NCI-H526 (cell line): ENCODE results near the gene MACROD2.
A peak's percentile ranks its signal among the peaks of the same experiment; 100 is the strongest.

ENCODE experiments used
- DNase-seq, 2 experiments: peaks; one replicate each; lab custom pipeline; 2025; lab: John Stamatoyannopoulos, UW

MACROD2 gene

DNA sequence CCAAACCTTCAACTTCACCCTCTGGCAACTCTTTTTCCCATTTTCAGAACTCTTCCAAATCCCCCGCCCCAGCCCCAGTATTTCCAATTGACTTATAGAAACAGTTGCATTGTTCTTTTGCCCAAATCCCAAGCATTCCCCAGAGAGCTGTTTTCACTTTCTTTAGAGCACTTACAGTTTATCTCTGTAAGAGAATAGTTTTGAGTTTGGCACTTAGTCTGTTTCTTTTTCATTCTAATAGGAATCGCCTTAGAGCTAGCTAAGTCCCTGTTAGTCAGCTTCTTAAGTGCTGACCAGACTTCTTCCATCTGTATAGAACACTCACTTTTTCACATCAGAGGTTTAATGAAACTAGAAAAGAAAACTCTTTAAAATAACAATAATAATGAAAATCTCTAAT, 716.3 kb downstream of the MACROD2 start:
- no peak for DNase-seq

DNA sequence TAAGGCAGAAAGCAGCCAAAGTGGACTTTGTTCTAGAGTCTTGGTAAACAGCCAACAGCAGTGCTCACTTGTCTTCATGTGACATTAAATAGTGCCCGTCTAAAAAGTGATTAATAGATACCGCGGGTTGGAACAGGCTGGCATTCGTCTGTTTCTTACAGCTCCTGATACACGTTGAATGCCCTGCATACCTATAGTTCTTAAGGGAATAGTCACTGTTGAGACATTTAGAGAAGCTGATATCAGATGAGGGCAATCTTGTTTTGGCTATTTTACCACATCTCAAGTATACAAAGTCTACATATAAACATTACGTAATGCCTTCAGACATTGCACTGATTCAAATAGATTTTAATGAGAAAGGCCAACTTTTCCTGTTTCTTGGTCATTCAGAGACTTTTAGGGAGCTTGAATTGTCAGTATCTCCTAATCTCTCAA, 717.0 kb downstream of the MACROD2 start:
- no peak for DNase-seq

DNA sequence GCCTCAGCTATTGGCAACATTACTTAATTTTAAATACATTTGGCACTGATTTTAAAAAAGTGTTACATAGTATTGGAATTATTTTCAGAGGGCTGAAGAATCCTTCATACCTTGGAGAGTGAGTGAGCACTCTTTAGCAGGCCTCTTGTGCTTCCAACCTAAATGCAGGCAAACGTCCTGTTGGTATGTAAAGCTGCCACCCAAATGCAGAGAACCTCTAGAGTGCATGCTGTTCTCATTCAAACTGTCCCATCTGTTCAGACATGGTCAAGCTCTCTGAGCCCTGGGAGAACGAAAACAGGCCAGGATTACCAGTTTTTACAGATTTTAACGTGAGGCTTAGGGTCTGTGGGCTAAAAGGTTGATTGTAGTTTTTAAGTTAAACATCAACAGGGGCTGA, 720.1 kb downstream of the MACROD2 start:
- no peak for DNase-seq

DNA sequence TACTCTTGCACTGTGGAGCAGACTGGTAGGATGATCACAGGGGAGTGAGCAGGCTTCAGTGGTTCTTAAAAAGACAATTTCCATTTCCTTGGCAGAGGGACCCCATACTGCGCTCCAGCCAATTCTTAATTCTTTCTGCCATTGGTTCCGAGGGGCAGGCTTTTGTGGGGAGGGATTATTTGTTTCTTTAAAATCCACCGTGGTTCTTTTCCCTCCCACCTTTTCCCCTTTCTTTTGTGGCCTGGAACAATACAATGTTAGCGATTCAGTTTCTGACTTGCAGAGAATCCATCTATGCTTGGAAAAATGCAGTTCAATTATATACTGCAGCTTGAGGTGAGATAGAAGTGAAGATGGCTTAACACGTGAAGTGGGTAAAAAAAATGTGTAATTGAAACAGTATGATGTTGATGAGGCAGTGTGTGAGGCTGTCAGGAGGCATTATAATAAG, 721.1 kb downstream of the MACROD2 start:
- DNase-seq = peak in 1 of 2 experiments; percentile 4

DNA sequence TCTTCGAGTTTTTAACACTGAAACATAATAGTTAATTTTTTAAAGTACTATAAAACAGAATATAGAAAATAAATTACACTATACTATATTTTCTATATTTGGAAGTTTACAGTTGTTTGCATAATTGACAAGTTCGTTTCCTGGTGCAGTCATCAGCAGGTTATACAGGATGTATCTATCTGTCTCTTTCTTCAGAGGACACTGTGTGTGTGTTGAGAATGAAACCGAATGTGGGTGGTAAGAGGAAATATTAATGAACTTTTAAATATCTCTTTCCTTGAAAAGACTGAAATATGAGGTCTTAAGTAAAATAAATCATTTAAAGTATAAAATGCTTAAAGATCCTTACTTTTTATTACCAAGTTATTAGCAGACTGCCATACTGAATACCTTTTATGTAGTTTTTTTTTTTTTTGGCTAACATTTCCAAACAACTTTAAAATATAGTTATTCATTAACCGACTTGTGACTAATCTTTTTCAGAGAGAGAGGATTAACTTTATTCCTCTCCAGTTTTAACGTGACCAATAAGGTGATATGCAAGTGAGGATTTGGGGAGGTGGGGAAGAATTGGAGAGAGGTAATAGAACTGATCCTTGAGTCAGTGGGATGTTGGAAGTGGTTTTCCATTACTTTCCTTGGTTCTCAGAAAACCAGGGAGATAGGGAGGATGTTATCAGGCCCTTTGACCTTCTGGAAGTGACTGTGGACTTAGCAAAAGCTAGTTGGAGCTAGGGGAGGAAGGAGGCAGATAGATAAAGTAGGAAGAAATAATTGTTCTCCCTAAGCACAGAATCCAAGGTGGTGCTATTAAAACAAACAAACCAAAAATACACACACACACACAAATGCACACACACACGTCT, 722.1 kb downstream of the MACROD2 start:
- DNase-seq = no peak

DNA sequence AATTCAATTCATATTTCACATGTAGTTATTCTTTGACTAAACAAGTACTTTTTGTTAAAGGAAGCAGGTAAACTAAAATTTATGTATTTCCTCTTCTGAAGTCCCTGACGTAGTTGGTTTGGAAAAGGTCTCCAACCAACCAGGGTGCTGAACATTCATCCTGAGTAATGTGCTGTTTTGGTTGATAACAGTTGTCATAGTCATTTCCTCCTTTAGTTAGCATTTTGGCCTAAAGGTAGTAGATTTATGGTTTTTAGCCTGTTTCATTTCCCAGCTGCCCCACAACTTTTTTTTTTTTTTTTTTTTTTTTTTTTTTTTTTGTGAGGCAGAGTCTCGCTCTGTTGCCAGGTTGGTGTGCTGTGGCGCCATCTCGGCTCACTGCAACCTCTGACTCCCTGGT, 724.9 kb downstream of the MACROD2 start:
- no peak for DNase-seq

DNA sequence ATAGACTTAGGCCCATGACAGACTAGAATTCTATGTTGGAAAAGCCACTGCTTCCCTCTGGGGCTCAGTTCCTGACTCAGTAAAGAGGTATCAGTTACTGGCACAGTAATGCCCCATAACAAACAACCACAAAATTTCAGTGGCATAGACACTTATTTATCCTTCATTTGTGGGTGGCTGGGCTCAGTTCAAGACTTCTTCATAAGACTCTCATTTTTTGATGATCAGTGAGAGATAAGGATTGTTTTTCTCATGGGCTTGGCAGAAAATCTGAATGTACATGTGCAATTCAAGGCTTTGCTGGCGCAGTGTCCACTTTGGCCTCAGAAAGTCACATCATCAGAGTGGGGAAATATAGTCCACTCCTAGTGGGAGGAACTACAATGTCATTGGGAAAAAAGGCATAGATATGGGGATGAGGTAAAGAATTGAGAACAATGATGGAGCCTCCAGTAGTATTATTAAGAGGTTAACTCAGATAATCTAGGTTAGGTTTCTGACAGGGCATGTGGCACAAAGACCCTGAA, 726.7 kb downstream of the MACROD2 start:
- no peak for DNase-seq

DNA sequence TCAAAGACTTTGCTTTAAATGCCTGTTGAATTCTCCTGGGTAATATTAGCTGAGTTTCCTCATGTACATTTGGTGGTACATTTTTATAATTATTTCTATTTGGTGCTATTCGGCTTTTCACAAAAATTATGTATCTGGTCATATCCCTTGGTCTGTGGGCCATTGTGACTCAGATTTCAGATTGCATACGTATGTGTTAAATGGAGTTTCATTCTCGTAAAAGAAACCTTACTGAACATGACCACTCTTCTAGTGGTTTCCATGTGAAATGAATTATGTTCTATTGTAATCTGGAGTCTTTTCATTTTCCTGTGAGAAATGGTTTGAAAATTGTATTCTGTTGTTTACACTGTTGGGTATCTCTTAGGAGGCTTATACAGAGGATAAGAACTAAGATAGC, 728.3 kb downstream of the MACROD2 start:
- DNase-seq = no peak

DNA sequence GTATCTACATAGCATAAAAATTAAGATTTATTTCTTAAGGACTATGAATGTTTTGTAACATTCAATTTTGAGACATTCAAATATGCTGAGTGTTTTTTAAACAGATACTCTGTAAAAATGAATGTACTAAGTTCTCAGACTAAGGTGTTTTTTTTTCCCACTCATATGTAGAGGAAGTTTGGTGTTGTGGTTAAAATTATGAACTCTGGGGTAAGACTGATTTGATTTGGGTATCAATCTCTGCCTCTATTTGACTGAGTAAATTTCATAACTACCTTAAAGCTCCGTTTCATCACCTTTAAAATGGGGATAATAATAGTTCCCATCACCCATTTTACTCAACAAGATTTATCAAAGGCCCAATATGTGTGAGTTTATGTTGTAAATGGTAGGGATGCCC, 728.7 kb downstream of the MACROD2 start:
- no peak for DNase-seq

DNA sequence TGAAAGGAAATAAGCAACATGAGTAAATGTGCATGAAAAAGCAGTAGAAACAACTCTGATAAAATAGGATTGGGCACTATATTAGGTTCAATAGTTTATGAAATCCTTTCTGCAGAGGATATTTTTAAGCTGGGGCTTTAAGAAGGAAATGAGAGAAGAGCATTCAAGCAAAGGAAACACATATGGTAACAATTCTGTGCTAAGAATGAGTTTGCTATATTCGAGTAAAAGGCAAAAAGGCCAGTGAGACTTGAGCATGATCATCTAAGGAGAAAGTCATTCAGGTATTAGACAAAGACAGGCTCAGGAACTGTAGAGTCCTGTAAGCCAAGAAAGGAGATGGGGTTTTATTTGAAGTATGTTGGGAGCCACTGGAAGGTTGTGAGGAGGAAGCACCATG, 729.2 kb downstream of the MACROD2 start:
- no peak for DNase-seq

DNA sequence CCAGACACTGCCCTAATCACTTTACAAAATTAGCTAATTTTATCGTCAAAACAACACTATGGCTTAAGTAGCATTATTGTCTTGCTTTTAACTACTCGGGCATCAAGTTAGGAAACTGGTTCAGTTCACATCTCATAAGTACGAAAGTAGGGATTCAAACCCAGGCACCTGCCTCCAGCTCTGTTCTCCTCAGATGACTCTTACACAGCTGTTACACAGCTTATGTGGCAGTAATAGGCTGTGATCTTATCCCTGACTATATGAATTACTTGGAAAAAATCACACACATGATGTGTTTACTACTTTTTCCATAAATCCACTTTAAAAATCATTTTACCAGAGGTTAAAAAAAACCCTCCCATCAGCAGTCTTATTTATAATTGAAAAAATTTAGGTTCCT, 731.3 kb downstream of the MACROD2 start:
- DNase-seq = no peak

DNA sequence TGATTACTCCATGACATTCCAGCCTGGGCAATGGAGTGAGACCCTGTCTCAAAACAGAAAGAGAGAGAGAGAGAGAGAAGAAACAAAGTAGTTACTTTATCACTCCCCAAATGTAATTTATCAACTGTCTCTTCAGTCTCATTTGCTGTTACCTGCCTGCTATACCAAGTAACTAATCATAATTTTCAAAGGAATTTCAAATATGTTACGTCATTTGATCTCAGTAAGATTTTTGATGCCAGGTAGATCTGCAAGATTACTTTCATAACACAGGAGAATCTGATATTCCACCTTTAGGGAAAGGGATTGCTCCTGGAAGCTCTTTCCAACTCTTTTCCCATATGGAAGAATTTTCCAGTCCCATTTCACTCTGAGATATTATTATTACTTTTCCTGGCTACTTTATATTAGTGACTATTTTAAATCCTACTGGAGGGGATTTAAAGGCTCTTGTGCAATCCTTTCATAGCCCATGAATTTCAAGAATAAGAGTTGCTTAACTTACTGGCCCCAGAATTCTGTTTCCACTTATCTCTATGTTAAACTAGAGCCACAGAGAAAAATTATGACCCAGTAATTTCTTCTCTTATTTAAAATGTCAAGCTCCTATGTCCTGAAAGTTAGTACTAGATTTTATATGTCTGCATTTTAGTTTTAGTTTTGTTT, 732.3 kb downstream of the MACROD2 start:
- DNase-seq = no peak

DNA sequence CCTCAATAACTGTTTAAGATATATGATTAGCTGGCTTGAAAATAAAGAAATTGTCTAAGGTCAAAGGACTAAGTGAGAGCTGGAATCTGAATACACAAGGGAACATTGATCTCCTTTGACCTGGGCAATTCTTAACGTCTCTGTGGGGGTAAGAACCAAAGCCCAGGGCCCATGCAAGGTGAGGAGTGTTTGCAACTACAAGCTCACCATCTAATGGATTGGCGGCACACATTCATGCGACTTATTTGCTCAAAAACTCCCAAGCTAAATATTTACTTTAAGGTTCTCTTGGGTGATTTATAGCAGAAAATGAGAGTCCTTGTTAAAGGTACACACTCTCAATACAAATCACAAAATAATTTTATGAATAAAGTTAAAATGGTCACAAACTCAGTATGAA, 734.1 kb downstream of the MACROD2 start:
- DNase-seq = no peak

DNA sequence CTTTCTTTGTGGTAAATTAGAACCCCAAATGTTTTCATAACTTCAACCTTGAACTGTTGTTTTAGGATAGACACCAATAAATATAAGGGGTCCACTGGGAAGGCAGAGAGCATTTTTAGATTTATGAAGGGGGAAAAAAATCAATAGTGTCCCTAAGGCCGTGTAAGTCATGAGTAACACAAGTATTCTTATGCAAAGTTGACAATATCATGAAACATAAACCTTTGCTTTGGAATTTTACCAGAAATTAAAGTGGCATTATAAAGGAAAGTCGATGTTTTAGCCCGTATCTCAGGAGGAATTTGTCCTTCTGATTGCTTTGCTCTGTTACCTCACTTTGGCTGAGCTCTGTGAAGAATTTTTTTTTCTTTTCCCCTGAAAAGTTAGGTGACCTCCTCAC, 737.0 kb downstream of the MACROD2 start:
- no peak for DNase-seq

DNA sequence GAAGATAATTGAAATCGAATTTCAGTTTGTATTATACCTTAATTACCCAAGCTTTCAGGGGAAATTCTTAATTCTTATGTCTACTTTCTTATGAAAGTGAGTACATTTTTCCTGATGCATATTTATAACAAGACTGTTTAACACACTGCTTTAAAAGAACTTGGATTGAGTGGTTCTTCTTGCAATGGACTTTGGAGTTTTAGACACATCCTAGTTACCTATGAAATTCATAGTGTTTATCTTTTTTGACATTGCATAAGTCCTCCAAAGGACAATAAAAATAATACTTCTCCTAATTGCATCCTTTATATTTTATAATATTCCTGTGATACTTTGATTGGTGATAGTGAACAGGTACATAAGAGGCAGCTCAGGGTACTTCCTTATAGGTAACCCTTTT, 737.7 kb downstream of the MACROD2 start:
- no peak for DNase-seq

DNA sequence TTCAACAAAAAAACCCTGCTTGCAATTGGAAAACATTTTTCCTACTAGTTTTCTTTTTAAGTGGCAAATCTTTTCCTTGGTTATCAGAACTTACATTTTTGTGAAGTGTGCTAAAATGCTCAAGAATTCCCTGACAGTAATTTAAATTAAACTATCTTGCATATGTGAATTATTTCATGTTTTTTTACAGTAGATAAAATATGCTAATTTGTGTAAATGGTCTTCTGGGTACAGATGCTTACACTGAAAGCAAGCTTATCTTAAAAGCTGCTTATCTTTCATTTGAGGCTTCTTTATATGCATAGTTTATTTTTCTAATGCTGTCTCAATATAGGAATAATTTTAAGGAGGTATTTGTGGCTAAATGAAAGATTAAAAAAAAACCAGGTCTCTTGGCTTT, 745.1 kb downstream of the MACROD2 start:
- DNase-seq = no peak

DNA sequence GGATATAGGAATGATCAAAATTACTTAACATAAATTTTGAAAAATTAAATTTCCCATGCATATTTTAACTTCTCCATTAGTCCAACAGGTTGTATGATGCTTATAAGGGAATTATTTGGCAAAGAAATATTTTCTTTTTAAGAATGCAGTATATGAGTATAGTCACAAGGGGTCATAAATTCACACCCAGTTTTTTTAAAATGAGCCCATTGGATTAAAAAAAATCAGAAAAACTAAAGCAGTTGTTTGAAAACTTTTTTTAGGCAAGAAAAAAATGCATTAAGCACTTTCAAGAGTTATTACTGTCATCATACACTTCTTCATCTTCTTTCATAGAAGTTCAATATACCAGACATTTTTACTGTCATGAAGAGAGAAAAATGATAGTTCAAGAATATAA, 746.3 kb downstream of the MACROD2 start:
- no peak for DNase-seq

DNA sequence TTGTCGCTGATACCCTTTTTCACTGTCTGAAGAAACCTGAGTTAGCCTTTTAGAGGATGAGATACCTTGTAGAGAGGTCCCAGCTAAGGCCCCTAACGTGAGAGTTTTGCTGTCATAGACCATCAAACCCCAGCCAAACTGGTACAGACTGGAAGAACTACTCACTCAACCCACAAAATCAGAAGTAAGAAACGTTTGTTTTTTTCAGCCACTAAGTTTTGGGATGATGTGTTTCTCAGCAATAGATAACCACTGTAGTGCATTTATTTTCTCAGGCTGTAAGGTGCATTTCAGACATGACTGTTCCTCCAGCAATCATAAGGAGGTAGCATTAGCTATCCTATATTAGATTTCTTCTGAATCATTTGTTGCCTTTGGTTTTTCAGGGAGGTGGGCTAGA, 749.4 kb downstream of the MACROD2 start:
- no peak for DNase-seq

DNA sequence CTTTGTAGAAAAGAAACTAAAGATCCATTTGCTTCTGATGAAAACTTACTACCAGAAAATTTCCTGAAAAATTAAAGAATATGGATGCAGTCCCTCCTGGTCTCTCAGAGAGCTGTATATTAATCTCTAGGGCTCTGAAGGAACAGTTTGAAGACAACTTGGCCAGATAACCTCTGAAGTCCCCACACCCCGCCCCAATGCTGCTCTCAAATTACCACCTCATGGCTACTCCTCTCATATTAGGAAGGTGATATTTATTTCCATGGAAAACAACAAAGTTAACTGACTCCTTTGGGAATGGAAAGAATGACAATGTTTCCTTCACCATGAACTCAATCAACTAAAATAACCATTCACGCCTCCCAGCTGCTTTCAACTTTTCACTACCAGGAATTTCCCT, 750.5 kb downstream of the MACROD2 start:
- DNase-seq = no peak

DNA sequence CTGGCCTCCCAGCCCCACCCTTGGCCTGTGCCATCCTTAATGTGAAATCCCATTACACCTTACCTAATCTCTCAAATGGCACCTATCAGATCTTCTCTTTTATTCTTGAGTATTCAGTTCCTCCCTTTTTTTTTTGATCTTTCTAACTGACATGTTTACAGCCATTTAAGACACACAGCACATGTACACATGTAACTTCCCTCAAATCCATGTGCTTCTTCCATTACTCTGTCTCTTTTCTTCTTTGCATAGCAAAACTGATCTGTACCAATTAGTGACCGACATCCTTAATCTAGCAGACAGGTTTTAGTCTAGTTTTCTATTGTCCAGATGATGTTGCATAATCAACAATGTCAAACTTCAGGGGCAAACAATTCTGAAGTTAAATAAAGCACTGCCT, 755.9 kb downstream of the MACROD2 start:
- no peak for DNase-seq

DNA sequence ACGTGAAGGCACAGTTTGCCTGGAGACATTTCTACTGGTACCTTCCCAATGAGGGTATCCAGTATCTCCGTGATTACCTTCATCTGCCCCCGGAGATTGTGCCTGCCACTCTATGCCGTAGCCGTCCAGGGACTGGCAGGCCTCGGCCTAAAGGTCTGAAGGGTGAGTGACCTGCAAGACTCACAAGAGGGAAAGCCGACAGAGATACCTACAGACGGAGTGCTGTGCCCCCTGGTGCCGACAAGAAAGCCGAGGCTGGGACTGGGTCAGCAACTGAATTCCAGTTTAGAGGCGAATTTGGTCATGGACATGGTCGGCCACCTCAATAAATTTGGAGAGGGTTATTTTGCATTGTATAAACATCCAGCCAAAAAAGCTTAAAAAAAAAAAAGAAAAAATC, 762.4 kb downstream of the MACROD2 start:
- no peak for DNase-seq

DNA sequence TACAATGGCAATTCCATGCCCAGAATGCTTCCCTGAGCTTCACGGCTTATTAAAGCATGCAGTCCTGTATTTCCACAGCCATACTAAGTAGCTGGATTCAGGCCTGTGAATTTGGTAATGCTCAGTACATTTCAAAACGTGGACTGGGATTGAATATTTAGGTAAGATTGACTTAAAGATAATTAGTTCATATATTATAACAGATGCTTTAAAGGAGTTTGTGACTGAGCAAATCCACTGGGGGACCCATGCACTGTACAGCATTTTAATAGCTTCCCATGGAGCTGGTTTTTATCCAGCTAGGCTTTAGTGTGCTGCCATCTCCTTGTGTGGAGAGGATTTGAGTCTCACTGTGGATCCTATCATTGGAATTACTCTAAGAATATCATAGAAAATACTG, 763.0 kb downstream of the MACROD2 start:
- DNase-seq = no peak

DNA sequence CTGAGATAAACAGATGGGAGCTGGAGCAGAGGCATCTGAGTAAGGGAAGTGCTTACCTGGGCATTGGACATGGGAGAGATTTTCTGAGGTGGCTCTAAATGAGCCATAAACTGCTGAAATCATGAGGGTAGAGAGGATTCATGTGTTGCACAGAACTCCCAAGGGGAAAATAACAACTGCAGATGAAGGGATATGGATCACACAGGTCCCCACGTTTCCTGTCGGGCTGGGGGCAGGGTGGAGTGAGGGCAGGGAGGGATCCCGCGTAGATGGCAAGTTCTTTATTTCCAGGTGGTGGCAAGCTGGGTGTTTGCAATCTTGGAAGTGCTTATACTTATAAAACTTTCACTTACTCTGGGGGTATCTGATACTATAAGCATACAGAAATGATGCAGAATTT, 764.7 kb downstream of the MACROD2 start:
- peak in 1 of 2 experiments; percentile 11 for DNase-seq
